GM12873 (cell line): ENCODE results near the gene CYB5R3.

Experiments used
- TF ChIP-seq, protein P1 (sequence below): IDR thresholded peaks from 2 replicates; pipeline ENCODE4 v1.5.1; 2012; ENCODE audit warnings: low read depth, mild to moderate bottlenecking, moderate library complexity, low read length, control low read depth; ENCODE audit not compliant: insufficient read depth; ENCODE audit errors: missing control alignments

CYB5R3 gene

DNA sequence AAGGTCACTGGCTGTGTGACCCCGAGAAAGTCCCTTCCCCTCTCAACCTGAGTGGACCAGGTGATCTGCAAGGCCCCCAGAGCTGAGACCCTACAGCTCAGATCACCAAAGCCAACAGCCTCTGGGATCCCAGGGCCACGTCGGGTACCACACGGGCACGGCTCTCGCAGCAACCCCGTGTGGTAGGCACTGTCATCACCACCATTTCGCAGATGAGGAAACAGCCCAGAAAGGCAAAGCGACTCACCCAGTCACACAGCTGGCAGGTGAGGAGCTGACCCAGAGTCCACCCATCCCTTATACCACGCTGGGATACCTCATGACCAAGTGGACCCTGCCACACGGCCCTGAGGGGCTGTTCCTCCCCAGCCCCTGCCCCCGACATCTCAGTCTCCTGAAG, 11.6 kb downstream of the CYB5R3 start:
- TF ChIP-seq, protein P1, sequence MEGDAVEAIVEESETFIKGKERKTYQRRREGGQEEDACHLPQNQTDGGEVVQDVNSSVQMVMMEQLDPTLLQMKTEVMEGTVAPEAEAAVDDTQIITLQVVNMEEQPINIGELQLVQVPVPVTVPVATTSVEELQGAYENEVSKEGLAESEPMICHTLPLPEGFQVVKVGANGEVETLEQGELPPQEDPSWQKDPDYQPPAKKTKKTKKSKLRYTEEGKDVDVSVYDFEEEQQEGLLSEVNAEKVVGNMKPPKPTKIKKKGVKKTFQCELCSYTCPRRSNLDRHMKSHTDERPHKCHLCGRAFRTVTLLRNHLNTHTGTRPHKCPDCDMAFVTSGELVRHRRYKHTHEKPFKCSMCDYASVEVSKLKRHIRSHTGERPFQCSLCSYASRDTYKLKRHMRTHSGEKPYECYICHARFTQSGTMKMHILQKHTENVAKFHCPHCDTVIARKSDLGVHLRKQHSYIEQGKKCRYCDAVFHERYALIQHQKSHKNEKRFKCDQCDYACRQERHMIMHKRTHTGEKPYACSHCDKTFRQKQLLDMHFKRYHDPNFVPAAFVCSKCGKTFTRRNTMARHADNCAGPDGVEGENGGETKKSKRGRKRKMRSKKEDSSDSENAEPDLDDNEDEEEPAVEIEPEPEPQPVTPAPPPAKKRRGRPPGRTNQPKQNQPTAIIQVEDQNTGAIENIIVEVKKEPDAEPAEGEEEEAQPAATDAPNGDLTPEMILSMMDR = no peak

DNA sequence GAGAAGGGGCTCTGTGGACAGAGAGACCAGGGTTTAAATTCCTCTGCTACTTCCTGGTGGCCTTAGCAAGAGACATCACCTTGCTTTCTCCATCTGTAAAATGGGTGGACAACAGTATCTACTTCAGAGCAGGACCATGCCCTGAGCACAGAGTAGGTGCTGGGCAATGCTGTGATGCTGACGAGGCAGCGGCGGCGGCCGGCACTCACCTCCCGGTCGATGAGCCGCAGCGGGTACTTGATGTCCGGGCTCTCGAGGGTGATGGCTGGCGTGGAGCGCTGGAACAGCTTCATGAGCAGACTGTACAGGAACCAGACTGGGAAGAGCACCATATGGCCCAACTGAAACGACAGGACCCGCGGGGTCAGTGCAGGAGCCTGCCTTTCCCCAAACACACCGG, 12.7 kb downstream of the CYB5R3 start:
- TF ChIP-seq, protein P1 = no peak

DNA sequence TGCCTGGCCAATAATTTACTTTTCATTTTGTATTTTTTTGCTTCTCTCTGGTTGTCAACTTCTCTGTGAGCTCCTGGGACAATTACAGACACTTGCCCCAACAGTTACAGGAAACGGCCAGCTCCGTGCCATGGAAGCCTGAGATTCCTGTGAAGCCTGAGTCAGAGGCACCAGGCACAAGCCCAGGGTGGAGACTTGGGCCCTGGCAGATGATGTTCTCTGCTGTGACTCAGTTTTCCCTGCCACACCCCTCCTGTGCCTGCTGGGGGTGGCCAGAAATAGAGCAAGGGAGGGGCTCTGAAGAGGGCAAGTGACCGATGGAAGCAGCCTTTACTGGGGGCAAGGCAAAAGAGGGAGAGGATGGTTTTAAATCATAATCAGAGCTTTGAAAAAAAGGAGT, 13.7 kb downstream of the CYB5R3 start:
- TF ChIP-seq, protein P1 = no peak

DNA sequence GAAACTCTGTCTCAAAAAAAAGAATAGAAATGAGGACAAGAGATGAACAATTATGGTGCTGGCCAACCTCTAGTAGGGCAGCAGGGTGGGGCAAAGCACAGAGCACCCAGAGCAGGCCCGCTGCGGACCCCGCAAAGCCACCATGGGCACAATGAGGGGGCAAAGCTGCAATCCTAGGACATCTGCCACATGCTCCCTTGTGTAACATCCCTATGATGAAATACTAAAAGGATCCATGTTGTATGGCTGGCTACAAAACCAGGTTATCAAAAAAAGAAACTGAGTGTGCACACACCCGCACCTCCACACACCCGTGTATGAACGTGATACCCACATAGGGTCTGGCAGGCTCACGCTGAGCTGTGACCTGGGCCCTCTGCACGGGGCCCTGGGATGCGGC, 16.2 kb downstream of the CYB5R3 start:
- TF ChIP-seq, protein P1 = no peak

DNA sequence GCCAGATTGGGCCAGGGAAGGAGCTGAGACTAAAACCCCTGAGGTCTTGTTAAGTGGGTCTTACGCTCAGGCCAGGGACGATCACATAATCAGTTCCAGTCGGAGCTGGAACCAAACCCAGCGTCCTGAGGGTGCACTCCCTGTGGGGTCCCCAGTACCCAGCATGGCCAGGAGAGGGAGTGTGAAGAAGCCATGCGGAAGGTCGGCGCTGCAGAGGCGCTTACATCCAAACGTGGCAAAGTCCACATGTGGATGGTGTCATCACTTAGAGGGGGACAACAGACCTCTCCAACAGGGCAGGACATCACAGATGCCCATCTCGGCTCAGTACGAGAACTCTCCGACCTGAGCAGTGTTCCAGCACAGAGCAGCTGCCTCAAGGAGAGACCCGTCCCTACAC, 17.1 kb downstream of the CYB5R3 start:
- TF ChIP-seq, protein P1 = peak; percentile 36

DNA sequence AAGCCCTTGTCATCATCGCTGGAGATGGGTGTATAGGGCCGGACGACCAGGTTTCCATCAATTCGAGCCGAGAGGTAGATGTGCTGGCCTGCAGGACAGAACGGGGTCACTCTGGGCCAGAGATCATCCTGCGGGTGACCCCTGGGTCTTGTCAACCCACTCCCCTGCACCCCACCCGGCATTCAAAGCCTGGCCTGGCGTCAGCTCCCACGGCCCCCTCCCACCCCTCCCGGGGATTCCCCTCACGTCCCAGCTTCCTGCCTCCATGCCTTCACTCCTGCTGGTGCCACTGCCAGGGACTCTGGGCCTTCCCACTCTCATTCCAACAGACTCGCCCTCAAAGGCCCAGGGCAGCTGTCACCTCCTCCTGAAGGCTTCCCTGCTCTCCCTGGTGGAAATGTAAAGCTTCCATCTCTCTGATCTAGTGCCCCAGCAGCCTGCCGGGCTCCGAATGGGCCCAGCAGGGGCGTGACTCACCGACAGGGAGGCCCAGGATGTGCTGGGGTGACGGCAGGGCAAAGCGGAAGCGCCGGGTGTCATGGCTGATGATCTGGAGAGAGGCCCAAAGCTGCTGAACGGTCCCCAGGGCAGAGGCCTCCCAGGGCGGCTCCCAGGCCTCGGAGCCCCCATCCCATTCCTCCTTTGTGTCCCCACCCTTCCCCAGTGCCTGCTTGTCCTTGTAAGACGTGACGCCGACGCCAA, 18.1 kb downstream of the CYB5R3 start:
- TF ChIP-seq, protein P1 = no peak

DNA sequence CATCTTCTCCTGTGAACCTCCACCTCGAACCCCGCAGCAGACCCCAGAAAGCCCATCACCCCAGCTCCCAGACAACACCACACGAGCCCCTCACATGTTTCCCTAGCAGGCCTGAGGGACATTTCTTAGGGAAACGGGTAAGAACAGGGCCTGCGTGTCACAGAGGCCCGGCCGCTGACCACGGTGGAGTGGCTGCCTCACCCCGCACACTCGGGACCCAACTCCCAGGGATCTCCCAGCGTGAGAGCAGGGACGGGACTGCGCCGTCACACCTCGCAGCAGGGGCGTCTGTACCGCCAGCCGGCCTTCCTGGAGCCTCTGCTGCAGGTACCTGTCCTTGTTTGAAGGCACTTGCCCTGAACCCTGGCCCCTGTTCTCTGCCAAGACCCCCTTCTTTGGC, 19.0 kb downstream of the CYB5R3 start:
- TF ChIP-seq, protein P1 = no peak
